WTC11 (cell line): Measurements from ENCODE around the gene SLC9A6. TPM values are rescaled to one million over a fixed set of nuclear protein-coding genes. Genes with fewer than 3 reads are reported as not detected.

Experiments used
- ATAC-seq: fragments of 200-7000 bp; cut with Tn5 transposase; 2 replicates; pipeline ENCODE4 v1.10.0; 2021; ENCODE audit warnings: mild to moderate bottlenecking, moderate library complexity
- CTCF ChIA-PET: fragments of 300-600 bp; sonication (Branson Sonifier 250); formaldehyde crosslinking; loops from one replicate; lab custom pipeline; 2021; ENCODE audit warnings: antibody characterized with exemption; lab: Charles Lee
- POLR2A ChIA-PET: fragments of 350-600 bp; sonication (Branson Sonifier 250); formaldehyde crosslinking; loops from one replicate; lab custom pipeline; 2021; ENCODE audit warnings: antibody characterized with exemption; lab: Charles Lee
- DNase-seq: peaks from one replicate; pipeline ENCODE4 v3.0.0; 2021; ENCODE audit warnings: low spot score
- H3K27ac Mint-ChIP-seq: 2 replicates; pipeline ENCODE4 v1.8.0; 2021; ENCODE audit warnings: mixed read lengths
- H3K27me3 Mint-ChIP-seq: 2 replicates; pipeline ENCODE4 v1.8.0; 2021; ENCODE audit warnings: low read depth, mild to moderate bottlenecking, moderate library complexity, mixed read lengths
- H3K36me3 Mint-ChIP-seq: 2 replicates; pipeline ENCODE4 v1.8.0; 2021; ENCODE audit warnings: mixed read lengths
- H3K4me1 Mint-ChIP-seq: 2 replicates; pipeline ENCODE4 v1.8.0; 2022; ENCODE audit warnings: mixed read lengths
- H3K4me3 Mint-ChIP-seq: 2 replicates; pipeline ENCODE4 v1.8.0; 2021; ENCODE audit warnings: mild to moderate bottlenecking, moderate library complexity, mixed read lengths
- H3K9me3 Mint-ChIP-seq: 2 replicates; pipeline ENCODE4 v1.8.0; 2021; ENCODE audit warnings: mixed read lengths
- AR ChIP-seq: fragments of 250-450 bp; sonication (Bioruptor Pico); IDR thresholded peaks from 2 replicates; pipeline ENCODE4 v1.9.0; 2021; ENCODE audit warnings: mild to moderate bottlenecking
- HMGXB4 ChIP-seq: sonication (generic); formaldehyde crosslinking; IDR thresholded peaks from 2 replicates; pipeline ENCODE4 v1.8.1; 2023; ENCODE audit warnings: mild to moderate bottlenecking, moderate library complexity, missing genetic modification reagents
- NR1H2 ChIP-seq: sonication (generic); formaldehyde crosslinking; IDR thresholded peaks from 2 replicates; pipeline ENCODE4 v1.9.0; 2021; ENCODE audit warnings: mild to moderate bottlenecking, moderate library complexity, missing genetic modification reagents
- NR3C1 ChIP-seq: sonication (generic); formaldehyde crosslinking; conservative IDR thresholded peaks from 2 replicates; pipeline ENCODE4 v1.8.1; 2023; ENCODE audit warnings: low read depth, mild to moderate bottlenecking, missing genetic modification reagents
- RELA ChIP-seq: sonication (generic); formaldehyde crosslinking; IDR thresholded peaks from 2 replicates; pipeline ENCODE4 v1.8.1; 2022; ENCODE audit warnings: missing genetic modification reagents, mild to moderate bottlenecking, borderline replicate concordance
- SMAD4 ChIP-seq: sonication (generic); formaldehyde crosslinking; IDR thresholded peaks from 2 replicates; pipeline ENCODE4 v1.8.0; 2022; ENCODE audit warnings: mild to moderate bottlenecking, missing genetic modification reagents
- STAT6 ChIP-seq: sonication (generic); formaldehyde crosslinking; conservative IDR thresholded peaks from 2 replicates; pipeline ENCODE4 v1.8.1; 2023; ENCODE audit warnings: mild to moderate bottlenecking, low read depth, missing genetic modification reagents, moderate library complexity
- TEAD4 ChIP-seq: sonication (generic); formaldehyde crosslinking; IDR thresholded peaks from 2 replicates; pipeline ENCODE4 v1.8.0; 2022; ENCODE audit warnings: mild to moderate bottlenecking, missing genetic modification reagents
- TP53 ChIP-seq: sonication (generic); formaldehyde crosslinking; IDR thresholded peaks from 2 replicates; pipeline ENCODE4 v1.8.1; 2023; ENCODE audit warnings: mild to moderate bottlenecking, missing genetic modification reagents
- ZBTB21 ChIP-seq: sonication (generic); formaldehyde crosslinking; IDR thresholded peaks from 2 replicates; pipeline ENCODE4 v1.8.1; 2023; ENCODE audit warnings: mild to moderate bottlenecking, missing genetic modification reagents, borderline replicate concordance
- ZNF416 ChIP-seq: fragments of 250-450 bp; sonication (Bioruptor Pico); IDR thresholded peaks from 2 replicates; pipeline ENCODE4 v1.9.0; 2021; ENCODE audit warnings: mild to moderate bottlenecking, inconsistent platforms
- ZNF532 ChIP-seq: fragments of 250-450 bp; sonication (Bioruptor Pico); IDR thresholded peaks from 2 replicates; pipeline ENCODE4 v1.9.0; 2021; ENCODE audit warnings: mild to moderate bottlenecking, borderline replicate concordance
- total RNA-seq: library from RNA; stranded (reverse); gene quantifications from 3 replicates; pipeline ENCODE4 v1.2.3, GENCODE V29; 2021
- TF ChIP-seq, protein P1 (sequence below): sonication (generic); formaldehyde crosslinking; IDR thresholded peaks from 2 replicates; pipeline ENCODE4 v1.8.0; 2023; ENCODE audit warnings: missing genetic modification reagents, mild to moderate bottlenecking, borderline replicate concordance
- TF ChIP-seq, protein P2 (sequence below): sonication (generic); formaldehyde crosslinking; conservative IDR thresholded peaks from 2 replicates; pipeline ENCODE4 v1.8.1; 2022; ENCODE audit warnings: mild to moderate bottlenecking, missing genetic modification reagents

SLC9A6 gene
- total RNA-seq, 1 experiment from 2014 or later: 9.6 TPM

DNA sequence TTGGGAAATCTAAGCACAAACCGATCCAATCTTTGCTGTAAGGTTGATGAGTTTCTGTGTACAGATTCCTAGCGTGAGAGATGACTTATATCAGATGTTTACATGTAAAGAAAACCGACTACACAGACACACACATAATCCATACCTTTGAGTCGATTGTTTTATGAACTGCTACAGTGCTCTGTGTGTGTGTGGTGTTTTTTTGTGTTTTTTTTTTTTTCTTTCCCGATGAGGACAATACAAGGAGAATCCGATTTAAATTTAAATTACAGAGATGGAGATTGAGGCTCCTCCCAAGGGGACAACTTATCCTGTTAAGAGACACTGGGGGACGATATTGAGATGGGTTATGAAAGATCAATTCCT is 461 bp upstream of the SLC9A6 start:
- CTCF ChIA-PET: interaction anchor here (1.2 kb wide), 1 partner anchor 178 kb away, joined by 4 read pairs; no protein-coding TSS in a partner anchor
- POLR2A ChIA-PET: interaction anchor here (1.0 kb wide), 1 partner anchor 11 kb away, joined by 3 read pairs; the partner anchor contains the start of gene MMGT1
- peaks cover 22% of the 10 kb centered on the region for H3K4me1 Mint-ChIP-seq
- H3K4me3 Mint-ChIP-seq: peak overlapping the region; percentile 77
- peak; percentile 11; the same call in 1 of the 2 replicates for ATAC-seq
- H3K27ac Mint-ChIP-seq: peak overlapping the region; percentile 91
- no peaks in the 10 kb centered on the region for H3K9me3 Mint-ChIP-seq
- H3K27me3 Mint-ChIP-seq: no peaks in the 10 kb centered on the region; the same call in 1 of the 2 replicates
- no peak for TF ChIP-seq STAT6
- TF ChIP-seq TEAD4 (CRISPR knock-in tag): no peak
- TF ChIP-seq AR (CRISPR knock-in tag): no peak
- no peak for TF ChIP-seq NR3C1 (CRISPR knock-in tag)
- TF ChIP-seq ZNF532 (CRISPR knock-in tag): no peak
- TF ChIP-seq RELA (CRISPR knock-in tag): no peak
- no peak for TF ChIP-seq SMAD4 (CRISPR knock-in tag)
- no peak for TF ChIP-seq NR1H2
- TF ChIP-seq HMGXB4 (CRISPR knock-in tag): no peak
- TF ChIP-seq, protein P1, sequence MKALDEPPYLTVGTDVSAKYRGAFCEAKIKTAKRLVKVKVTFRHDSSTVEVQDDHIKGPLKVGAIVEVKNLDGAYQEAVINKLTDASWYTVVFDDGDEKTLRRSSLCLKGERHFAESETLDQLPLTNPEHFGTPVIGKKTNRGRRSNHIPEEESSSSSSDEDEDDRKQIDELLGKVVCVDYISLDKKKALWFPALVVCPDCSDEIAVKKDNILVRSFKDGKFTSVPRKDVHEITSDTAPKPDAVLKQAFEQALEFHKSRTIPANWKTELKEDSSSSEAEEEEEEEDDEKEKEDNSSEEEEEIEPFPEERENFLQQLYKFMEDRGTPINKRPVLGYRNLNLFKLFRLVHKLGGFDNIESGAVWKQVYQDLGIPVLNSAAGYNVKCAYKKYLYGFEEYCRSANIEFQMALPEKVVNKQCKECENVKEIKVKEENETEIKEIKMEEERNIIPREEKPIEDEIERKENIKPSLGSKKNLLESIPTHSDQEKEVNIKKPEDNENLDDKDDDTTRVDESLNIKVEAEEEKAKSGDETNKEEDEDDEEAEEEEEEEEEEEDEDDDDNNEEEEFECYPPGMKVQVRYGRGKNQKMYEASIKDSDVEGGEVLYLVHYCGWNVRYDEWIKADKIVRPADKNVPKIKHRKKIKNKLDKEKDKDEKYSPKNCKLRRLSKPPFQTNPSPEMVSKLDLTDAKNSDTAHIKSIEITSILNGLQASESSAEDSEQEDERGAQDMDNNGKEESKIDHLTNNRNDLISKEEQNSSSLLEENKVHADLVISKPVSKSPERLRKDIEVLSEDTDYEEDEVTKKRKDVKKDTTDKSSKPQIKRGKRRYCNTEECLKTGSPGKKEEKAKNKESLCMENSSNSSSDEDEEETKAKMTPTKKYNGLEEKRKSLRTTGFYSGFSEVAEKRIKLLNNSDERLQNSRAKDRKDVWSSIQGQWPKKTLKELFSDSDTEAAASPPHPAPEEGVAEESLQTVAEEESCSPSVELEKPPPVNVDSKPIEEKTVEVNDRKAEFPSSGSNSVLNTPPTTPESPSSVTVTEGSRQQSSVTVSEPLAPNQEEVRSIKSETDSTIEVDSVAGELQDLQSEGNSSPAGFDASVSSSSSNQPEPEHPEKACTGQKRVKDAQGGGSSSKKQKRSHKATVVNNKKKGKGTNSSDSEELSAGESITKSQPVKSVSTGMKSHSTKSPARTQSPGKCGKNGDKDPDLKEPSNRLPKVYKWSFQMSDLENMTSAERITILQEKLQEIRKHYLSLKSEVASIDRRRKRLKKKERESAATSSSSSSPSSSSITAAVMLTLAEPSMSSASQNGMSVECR (CRISPR knock-in tag): no peak
- TF ChIP-seq, protein P2, sequence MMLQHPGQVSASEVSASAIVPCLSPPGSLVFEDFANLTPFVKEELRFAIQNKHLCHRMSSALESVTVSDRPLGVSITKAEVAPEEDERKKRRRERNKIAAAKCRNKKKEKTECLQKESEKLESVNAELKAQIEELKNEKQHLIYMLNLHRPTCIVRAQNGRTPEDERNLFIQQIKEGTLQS (CRISPR knock-in tag): no peak
- no peak for TF ChIP-seq TP53
- TF ChIP-seq ZNF416 (CRISPR knock-in tag): no peak
- TF ChIP-seq ZBTB21 (CRISPR knock-in tag): no peak
- DNase-seq: no peak
- peaks cover 3% of the 10 kb centered on the region; the same call in 1 of the 2 replicates for H3K36me3 Mint-ChIP-seq
